HepG2 (cell line): Measurements from ENCODE around the gene TTLL7. TPM values are rescaled to one million over a fixed set of nuclear protein-coding genes. Genes with fewer than 3 reads are reported as not detected.

ENCODE experiments used
- ATAD3A ChIP-seq: sonication (generic); formaldehyde crosslinking; IDR thresholded peaks from 2 replicates; pipeline ENCODE4 v1.4.0; 2020; ENCODE audit warnings: missing genetic modification reagents
- FOSL2 ChIP-seq: sonication (generic); formaldehyde crosslinking; IDR thresholded peaks from 2 replicates; pipeline ENCODE4 v1.4.0; 2020; ENCODE audit warnings: missing genetic modification reagents
- MAFF ChIP-seq: IDR thresholded peaks from 2 replicates; pipeline ENCODE4 v1.6.1; 2011; ENCODE audit warnings: low read depth, low read length, improper control_type of control experiment
- PAXIP1 ChIP-seq: sonication (generic); formaldehyde crosslinking; conservative IDR thresholded peaks from 2 replicates; pipeline ENCODE4 v1.4.0; 2020; ENCODE audit warnings: mild to moderate bottlenecking, missing genetic modification reagents, moderate library complexity
- polyA plus RNA-seq, 8 experiments: library from polyadenylated mRNA; depleted of rRNA in 3 of 8; stranded (reverse) in 7 of 8; unstranded in 1 of 8; fragments of >200 nt; fragmentation: Illumina TruSeq in 4 of 8; extraction: Trizol in 4 of 8; gene quantifications; 2 replicates each; pipeline versions ENCODE4 v1.2.1 to v1.2.3, GENCODE V29; 2011 to 2016; ENCODE audit warnings: low read depth in 4 of 8, missing spikeins in 1 of 8, mixed read lengths in 1 of 8; ENCODE audit not compliant: insufficient read depth in 1 of 8
- total RNA-seq, 5 experiments: library from RNA; depleted of rRNA; stranded (reverse); fragments of >200 nt; fragmentation: Illumina TruSeq; extraction: Trizol; gene quantifications; 2 replicates each; pipeline ENCODE4 v1.2.3, GENCODE V29; 2016; ENCODE audit warnings: low read depth in 1 of 5
- TF ChIP-seq, protein P1 (sequence below): sonication (generic); formaldehyde crosslinking; IDR thresholded peaks from 2 replicates; pipeline ENCODE4 v1.4.0; 2020; ENCODE audit warnings: missing genetic modification reagents, borderline replicate concordance
- TF ChIP-seq, protein P2 (sequence below): sonication (generic); formaldehyde crosslinking; IDR thresholded peaks from 2 replicates; pipeline ENCODE4 v1.4.0; 2020; ENCODE audit warnings: missing genetic modification reagents
- TF ChIP-seq, protein P3 (sequence below): sonication (generic); formaldehyde crosslinking; IDR thresholded peaks from 2 replicates; pipeline ENCODE4 v1.4.0; 2020; ENCODE audit warnings: mild to moderate bottlenecking, low read depth, missing genetic modification reagents

TTLL7 gene
- total and polyA plus RNA-seq, 2 of the 13 experiments (the other 11 are each of a cell fraction or from before 2014, with no cell fraction given): 0.07 to 0.22 TPM

DNA sequence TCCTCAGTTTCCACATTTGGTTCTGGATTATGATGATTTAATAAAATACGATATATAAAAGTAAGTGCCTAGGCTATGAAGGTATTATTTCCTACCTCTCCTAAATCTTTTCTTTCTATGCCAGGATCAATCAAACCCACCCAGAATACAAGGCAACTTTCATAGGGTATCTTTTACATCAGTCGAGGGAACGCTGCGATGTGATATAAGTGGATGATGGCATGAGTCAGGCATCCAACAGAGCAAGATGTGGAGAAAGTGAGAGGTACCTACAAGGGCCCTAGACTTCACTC is 781 bp downstream of the TTLL7 start (continued):
- TF ChIP-seq, protein P1, sequence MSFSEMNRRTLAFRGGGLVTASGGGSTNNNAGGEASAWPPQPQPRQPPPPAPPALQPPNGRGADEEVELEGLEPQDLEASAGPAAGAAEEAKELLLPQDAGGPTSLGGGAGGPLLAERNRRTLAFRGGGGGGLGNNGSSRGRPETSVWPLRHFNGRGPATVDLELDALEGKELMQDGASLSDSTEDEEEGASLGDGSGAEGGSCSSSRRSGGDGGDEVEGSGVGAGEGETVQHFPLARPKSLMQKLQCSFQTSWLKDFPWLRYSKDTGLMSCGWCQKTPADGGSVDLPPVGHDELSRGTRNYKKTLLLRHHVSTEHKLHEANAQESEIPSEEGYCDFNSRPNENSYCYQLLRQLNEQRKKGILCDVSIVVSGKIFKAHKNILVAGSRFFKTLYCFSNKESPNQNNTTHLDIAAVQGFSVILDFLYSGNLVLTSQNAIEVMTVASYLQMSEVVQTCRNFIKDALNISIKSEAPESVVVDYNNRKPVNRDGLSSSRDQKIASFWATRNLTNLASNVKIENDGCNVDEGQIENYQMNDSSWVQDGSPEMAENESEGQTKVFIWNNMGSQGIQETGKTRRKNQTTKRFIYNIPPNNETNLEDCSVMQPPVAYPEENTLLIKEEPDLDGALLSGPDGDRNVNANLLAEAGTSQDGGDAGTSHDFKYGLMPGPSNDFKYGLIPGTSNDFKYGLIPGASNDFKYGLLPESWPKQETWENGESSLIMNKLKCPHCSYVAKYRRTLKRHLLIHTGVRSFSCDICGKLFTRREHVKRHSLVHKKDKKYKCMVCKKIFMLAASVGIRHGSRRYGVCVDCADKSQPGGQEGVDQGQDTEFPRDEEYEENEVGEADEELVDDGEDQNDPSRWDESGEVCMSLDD (CRISPR knock-in tag): no peak
- TF ChIP-seq FOSL2 (CRISPR knock-in tag) (no peak), PAXIP1 (CRISPR knock-in tag) (no peak), MAFF (no peak), ATAD3A (no peak)
- TF ChIP-seq, protein P2, sequence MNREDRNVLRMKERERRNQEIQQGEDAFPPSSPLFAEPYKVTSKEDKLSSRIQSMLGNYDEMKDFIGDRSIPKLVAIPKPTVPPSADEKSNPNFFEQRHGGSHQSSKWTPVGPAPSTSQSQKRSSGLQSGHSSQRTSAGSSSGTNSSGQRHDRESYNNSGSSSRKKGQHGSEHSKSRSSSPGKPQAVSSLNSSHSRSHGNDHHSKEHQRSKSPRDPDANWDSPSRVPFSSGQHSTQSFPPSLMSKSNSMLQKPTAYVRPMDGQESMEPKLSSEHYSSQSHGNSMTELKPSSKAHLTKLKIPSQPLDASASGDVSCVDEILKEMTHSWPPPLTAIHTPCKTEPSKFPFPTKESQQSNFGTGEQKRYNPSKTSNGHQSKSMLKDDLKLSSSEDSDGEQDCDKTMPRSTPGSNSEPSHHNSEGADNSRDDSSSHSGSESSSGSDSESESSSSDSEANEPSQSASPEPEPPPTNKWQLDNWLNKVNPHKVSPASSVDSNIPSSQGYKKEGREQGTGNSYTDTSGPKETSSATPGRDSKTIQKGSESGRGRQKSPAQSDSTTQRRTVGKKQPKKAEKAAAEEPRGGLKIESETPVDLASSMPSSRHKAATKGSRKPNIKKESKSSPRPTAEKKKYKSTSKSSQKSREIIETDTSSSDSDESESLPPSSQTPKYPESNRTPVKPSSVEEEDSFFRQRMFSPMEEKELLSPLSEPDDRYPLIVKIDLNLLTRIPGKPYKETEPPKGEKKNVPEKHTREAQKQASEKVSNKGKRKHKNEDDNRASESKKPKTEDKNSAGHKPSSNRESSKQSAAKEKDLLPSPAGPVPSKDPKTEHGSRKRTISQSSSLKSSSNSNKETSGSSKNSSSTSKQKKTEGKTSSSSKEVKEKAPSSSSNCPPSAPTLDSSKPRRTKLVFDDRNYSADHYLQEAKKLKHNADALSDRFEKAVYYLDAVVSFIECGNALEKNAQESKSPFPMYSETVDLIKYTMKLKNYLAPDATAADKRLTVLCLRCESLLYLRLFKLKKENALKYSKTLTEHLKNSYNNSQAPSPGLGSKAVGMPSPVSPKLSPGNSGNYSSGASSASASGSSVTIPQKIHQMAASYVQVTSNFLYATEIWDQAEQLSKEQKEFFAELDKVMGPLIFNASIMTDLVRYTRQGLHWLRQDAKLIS: no peak
- TF ChIP-seq, protein P3, sequence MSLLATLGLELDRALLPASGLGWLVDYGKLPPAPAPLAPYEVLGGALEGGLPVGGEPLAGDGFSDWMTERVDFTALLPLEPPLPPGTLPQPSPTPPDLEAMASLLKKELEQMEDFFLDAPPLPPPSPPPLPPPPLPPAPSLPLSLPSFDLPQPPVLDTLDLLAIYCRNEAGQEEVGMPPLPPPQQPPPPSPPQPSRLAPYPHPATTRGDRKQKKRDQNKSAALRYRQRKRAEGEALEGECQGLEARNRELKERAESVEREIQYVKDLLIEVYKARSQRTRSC (CRISPR knock-in tag): no peak
- TF ChIP-seq, all 625 proteins: peak for 0
